MM.1S (cell line): Measurements from ENCODE around the gene SLC9A3.

ENCODE experiments used
- CTCF ChIP-seq: fragments of 300-600 bp; sonication (generic); IDR thresholded peaks from 2 replicates; pipeline ENCODE4 v1.5.1; 2016; ENCODE audit warnings: antibody characterized with exemption, low read length, mixed read lengths
- EZH2phosphoT487 ChIP-seq: fragments of 300-600 bp; sonication (generic); IDR thresholded peaks from 2 replicates; pipeline ENCODE4 v1.6.1; 2018; ENCODE audit warnings: antibody characterized with exemption, low read length

DNA sequence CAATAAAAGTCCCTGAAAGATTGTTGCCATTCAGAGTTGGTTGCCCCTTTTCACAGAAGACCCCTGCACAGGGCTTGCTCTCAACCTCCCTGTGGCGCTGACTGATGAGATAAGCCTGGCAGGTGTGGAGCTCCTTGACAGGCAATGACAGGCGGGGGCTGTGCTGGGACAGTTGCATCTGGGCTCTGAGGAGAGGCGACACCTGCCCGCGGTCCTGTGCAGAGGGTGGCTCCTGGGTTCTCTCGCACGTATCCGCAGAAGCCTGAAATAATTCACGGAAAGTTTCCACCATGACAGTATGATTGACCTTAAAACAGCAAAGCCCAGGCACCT, 101.0 kb downstream of the SLC9A3 start:
- TF ChIP-seq CTCF (no peak), EZH2phosphoT487 (no peak)
